H1 (cell line): ENCODE data around the gene KCNAB2. TPM values are rescaled to one million over a fixed set of nuclear protein-coding genes. Genes with fewer than 3 reads are reported as not detected.

Experiments
- ATF2 ChIP-seq: IDR thresholded peaks from 2 replicates; pipeline ENCODE4 v1.6.1; 2012; ENCODE audit warnings: low read length, inconsistent platforms
- CTBP2 ChIP-seq: IDR thresholded peaks from 2 replicates; pipeline ENCODE4 v1.7.0; 2011; ENCODE audit warnings: borderline replicate concordance, mild to moderate bottlenecking, moderate library complexity, mixed read lengths, low read length; ENCODE audit not compliant: insufficient read depth, insufficient read length
- ZNF274 ChIP-seq: IDR thresholded peaks from 2 replicates; pipeline ENCODE4 v1.7.0; 2012; ENCODE audit warnings: low read length, borderline replicate concordance; ENCODE audit errors: extremely low read depth
- polyA plus RNA-seq, 7 experiments: library from polyadenylated mRNA; depleted of rRNA in 3 of 7; stranded (reverse) in 5 of 7; unstranded in 2 of 7; fragments of >200 nt in 5 of 7; fragments of 200-250 nt in 2 of 7; gene quantifications; 1 replicate in 5 of 7; 2 replicates in 1 of 7; 4 replicates in 1 of 7; pipeline versions ENCODE4 v1.2.1 to v1.2.3, GENCODE V29; 2011 to 2013; ENCODE audit warnings: missing spikeins in 2 of 7, mixed read lengths in 2 of 7
- total RNA-seq: library from RNA; stranded (reverse); fragmentation: NEBNext Ultra II Directional; extraction: Animal tissue kit (Norgen Biotek cat#: 25700); gene quantifications from 2 replicates; pipeline ENCODE4 v1.2.1, GENCODE V29; 2021

KCNAB2 gene
- total and polyA plus RNA-seq, 2 of the 8 experiments (the other 6 are each of a cell fraction or from before 2014, with no cell fraction given) = 4.5 to 7.0 TPM

GRCh38 chr1:6004412-6005123 lies 41.1 kb upstream of the KCNAB2 start (continued):
- no peak for TF ChIP-seq CTBP2
- TF ChIP-seq ATF2 = no peak
- TF ChIP-seq ZNF274 = no peak
